Thoracic aorta (tissue), 2 donors: Measurements from ENCODE around the gene LDLRAD4. TPM values are rescaled to one million over a fixed set of nuclear protein-coding genes. Genes with fewer than 3 reads are reported as not detected.

ENCODE experiments used
- ATAC-seq: fragments of 150-250 bp; one replicate; pipeline ENCODE4 v1.8.0; 2017; ENCODE audit warnings: low read depth; ENCODE audit not compliant: insufficient number of reproducible peaks, low FRiP score
- DNase-seq: peaks from one replicate; pipeline ENCODE4 v3.0.0-alpha.2; 2020; ENCODE audit warnings: low spot score
- H3K27ac ChIP-seq, 2 donors: fragments of 200-600 bp; sonication (generic); 1 replicate in 1 of 2; 2 replicates in 1 of 2; pipeline ENCODE4 v1.5.1; 2016; ENCODE audit warnings: mild to moderate bottlenecking in 2 of 2, moderate library complexity in 2 of 2
- H3K27me3 ChIP-seq: fragments of 200-600 bp; sonication (generic); replicated peaks from 2 replicates; pipeline ENCODE4 v1.6.0; 2016; ENCODE audit warnings: mild to moderate bottlenecking; ENCODE audit not compliant: insufficient read depth
- H3K36me3 ChIP-seq: fragments of 200-600 bp; sonication (generic); one replicate; pipeline ENCODE4 v1.5.1; 2016
- H3K4me1 ChIP-seq, 2 donors: fragments of 200-600 bp; sonication (generic); 1 replicate in 1 of 2; 2 replicates in 1 of 2; pipeline versions ENCODE4 v1.5.1 to v1.6.0; 2016; ENCODE audit warnings: low read depth in 2 of 2, mild to moderate bottlenecking in 1 of 2; ENCODE audit not compliant: control insufficient read depth in 1 of 2
- H3K4me3 ChIP-seq: fragments of 200-600 bp; sonication (generic); 2 replicates; pipeline ENCODE4 v1.5.1; 2016; ENCODE audit warnings: mild to moderate bottlenecking
- H3K9me3 ChIP-seq: fragments of 200-600 bp; sonication (generic); 2 replicates; pipeline ENCODE4 v1.5.1; 2016
- CTCF ChIP-seq: fragments of 200-600 bp; sonication (generic); IDR thresholded peaks from one replicate; pipeline ENCODE4 v1.5.1; 2019; ENCODE audit warnings: antibody characterized with exemption
- total RNA-seq, 2 donors: library from RNA; depleted of rRNA; stranded (reverse); fragments of >200 nt; gene quantifications; one replicate each; pipeline versions ENCODE4 v1.1.0 to v1.2.3, GENCODE V29; 2016

The LDLRAD4 gene
- total RNA-seq, 2 donors from 2014 or later: 98.4 to 135 TPM

- H3K36me3 ChIP-seq: peaks cover 6% of the 10 kb centered on the region
- no peaks in the 10 kb centered on the region for H3K9me3 ChIP-seq
- H3K4me3 ChIP-seq: no peak overlapping the region
- H3K27ac ChIP-seq: no peak overlapping the region
- peaks cover 0 to 5% of the 10 kb centered on the region in 2 donors for H3K4me1 ChIP-seq
- TF ChIP-seq CTCF: no peak
- ATAC-seq: no peak
- no peak for DNase-seq
- H3K27me3 ChIP-seq: no peaks in the 10 kb centered on the region
These were observed 402.4 kb downstream of the LDLRAD4 start for GRCh38 chr18:13620818-13621445.

- Histone ChIP-seq H3K27me3 (no peaks in the 10 kb centered on the region), H3K4me3 (no peak overlapping the region), H3K27ac (no peak overlapping the region), H3K9me3 (no peaks in the 10 kb centered on the region), H3K36me3 (peaks cover 6% of the 10 kb centered on the region), H3K4me1 (peaks cover 0 to 5% of the 10 kb centered on the region in 2 donors)
- ATAC-seq: no peak
- DNase-seq: no peak
- TF ChIP-seq CTCF: no peak
These were observed 402.9 kb downstream of the LDLRAD4 start for GRCh38 chr18:13621446-13621849.

GRCh38 chr18:13621886-13622619 lies 403.5 kb downstream of the LDLRAD4 start:
- no peak for DNase-seq
- Histone ChIP-seq H3K4me1 (peaks cover 0 to 5% of the 10 kb centered on the region in 2 donors), H3K4me3 (no peak overlapping the region), H3K36me3 (peaks cover 6% of the 10 kb centered on the region), H3K27me3 (no peaks in the 10 kb centered on the region), H3K27ac (no peak overlapping the region), H3K9me3 (no peaks in the 10 kb centered on the region)
- TF ChIP-seq CTCF: no peak
- no peak for ATAC-seq

GRCh38 chr18:13622751-13623150 lies 404.2 kb downstream of the LDLRAD4 start:
- H3K9me3 ChIP-seq: no peaks in the 10 kb centered on the region
- TF ChIP-seq CTCF: no peak
- ATAC-seq: no peak
- no peak overlapping the region for H3K4me3 ChIP-seq
- peaks cover 6% of the 10 kb centered on the region for H3K36me3 ChIP-seq
- H3K4me1 ChIP-seq: peaks cover 0 to 5% of the 10 kb centered on the region in 2 donors
- DNase-seq: no peak
- no peaks in the 10 kb centered on the region for H3K27me3 ChIP-seq
- no peak overlapping the region for H3K27ac ChIP-seq

- ATAC-seq: no peak
- H3K27ac ChIP-seq: no peak overlapping the region
- H3K27me3 ChIP-seq: no peaks in the 10 kb centered on the region
- TF ChIP-seq CTCF: no peak
- peaks cover 6% of the 10 kb centered on the region for H3K36me3 ChIP-seq
- DNase-seq: no peak
- peaks cover 0 to 5% of the 10 kb centered on the region in 2 donors for H3K4me1 ChIP-seq
- no peak overlapping the region for H3K4me3 ChIP-seq
- no peaks in the 10 kb centered on the region for H3K9me3 ChIP-seq
These were observed 404.8 kb downstream of the LDLRAD4 start for GRCh38 chr18:13623348-13623747.
